ENCODE data around the gene RHOU. TPM values are rescaled to one million over a fixed set of nuclear protein-coding genes. Genes with fewer than 3 reads are reported as not detected.

RHOU gene
- total RNA-seq, 4 donors from 2014 or later, result 17.2 to 50.1 (median 33.9) TPM

- TF ChIP-seq, protein P1, sequence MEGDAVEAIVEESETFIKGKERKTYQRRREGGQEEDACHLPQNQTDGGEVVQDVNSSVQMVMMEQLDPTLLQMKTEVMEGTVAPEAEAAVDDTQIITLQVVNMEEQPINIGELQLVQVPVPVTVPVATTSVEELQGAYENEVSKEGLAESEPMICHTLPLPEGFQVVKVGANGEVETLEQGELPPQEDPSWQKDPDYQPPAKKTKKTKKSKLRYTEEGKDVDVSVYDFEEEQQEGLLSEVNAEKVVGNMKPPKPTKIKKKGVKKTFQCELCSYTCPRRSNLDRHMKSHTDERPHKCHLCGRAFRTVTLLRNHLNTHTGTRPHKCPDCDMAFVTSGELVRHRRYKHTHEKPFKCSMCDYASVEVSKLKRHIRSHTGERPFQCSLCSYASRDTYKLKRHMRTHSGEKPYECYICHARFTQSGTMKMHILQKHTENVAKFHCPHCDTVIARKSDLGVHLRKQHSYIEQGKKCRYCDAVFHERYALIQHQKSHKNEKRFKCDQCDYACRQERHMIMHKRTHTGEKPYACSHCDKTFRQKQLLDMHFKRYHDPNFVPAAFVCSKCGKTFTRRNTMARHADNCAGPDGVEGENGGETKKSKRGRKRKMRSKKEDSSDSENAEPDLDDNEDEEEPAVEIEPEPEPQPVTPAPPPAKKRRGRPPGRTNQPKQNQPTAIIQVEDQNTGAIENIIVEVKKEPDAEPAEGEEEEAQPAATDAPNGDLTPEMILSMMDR (IDR thresholded peaks at IDR 0.05), result no peak
- ATAC-seq (ENCODE audit: low FRiP score) (peak; percentile 62), DNase-seq (ENCODE audit: low spot score) (no peak)
These were observed 47.6 kb downstream of the RHOU start for GRCh38 chr1:228782662-228783417.

GRCh38 chr1:228783418-228784040, 48.2 kb downstream of the RHOU start:
- DNase-seq (ENCODE audit: low spot score), result no peak
- TF ChIP-seq, protein P1 (IDR thresholded peaks at IDR 0.05), result no peak
- no peak for ATAC-seq (ENCODE audit: low FRiP score)

DNA sequence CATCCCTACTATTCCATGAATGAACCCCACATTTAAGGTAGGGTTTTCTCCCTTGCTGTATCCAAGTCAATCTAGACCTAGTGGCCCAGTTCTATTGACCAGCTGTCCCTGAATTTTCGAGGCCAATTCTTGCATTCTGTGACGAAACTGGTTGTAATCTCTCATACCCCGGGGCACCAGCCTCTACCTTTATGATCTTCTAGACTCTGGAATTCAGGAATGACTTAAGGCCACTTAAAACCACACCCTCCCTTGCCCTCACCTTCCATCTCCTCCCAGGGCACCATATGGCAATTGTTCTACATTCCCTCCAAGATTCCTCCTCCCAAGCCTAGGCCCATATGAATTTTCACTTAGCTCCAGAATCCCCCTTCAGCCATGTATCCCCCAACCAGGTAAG, 48.9 kb downstream of the RHOU start:
- ATAC-seq (ENCODE audit: low FRiP score) (no peak), DNase-seq (ENCODE audit: low spot score) (no peak)
- TF ChIP-seq, protein P1 (IDR thresholded peaks at IDR 0.05), result no peak

GRCh38 chr1:228785366-228786330, 50.4 kb downstream of the RHOU start:
- DNase-seq (ENCODE audit: low spot score), result no peak
- ATAC-seq (ENCODE audit: low FRiP score), result no peak
- TF ChIP-seq, protein P1 (IDR thresholded peaks at IDR 0.05), result no peak

DNA sequence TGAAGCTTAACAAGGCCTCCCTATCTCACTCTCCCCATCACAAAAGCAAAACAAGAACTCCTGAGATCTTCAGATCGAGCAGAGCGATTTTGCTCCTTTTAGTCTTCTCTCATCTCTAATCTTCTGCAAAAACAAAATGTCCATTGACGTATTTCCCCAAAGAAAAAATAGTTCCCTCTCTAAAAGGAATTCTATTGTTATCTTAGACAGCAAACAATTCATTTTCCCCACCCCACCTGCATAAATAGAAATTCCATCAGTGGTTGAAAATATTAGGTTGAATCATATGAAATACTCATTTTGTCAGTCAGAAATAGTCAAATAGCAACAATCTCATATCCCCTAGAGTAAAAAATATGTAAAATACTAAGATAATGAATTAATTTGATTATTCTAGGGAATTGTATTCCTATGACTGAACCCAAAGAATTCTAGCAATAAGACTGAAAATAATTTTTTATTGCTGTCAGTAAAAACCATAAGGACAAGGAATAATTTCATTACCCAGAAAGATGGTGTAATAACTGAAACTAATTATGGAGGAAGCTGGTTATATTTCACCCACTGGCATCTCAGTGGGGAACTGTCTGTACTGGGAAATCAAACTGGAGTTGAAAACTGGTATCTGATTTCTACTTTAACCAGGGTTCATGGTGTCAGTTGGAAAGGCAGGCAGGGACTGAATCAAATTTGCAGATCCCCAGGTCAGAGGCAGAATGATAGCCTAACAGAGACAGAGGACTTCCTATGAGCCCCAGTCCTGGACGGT, 51.3 kb downstream of the RHOU start:
- DNase-seq (ENCODE audit: low spot score) (no peak), ATAC-seq (ENCODE audit: low FRiP score) (no peak)
- TF ChIP-seq, protein P1 (IDR thresholded peaks at IDR 0.05), result no peak

DNA sequence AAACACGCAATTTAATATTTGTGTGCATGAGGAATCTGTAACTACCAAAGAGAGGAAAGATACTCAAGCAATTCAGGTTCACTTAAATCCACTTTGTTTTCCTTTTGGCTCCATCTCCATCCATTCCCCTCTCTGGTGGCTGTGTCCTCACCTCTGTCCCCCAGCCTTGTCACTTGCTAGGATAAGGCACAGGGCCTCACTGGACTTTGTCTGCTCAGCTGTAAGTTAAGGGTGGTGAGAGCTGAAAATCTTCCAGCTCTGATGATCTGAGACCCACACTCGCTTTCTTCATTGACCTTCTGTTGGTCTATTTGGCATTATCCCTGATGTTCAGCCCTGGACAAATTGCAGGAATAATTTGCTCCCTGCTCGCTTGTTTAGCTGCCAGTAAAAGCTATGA, 56.5 kb downstream of the RHOU start:
- ATAC-seq (ENCODE audit: low FRiP score), result no peak
- no peak for DNase-seq (ENCODE audit: low spot score)
- TF ChIP-seq, protein P1 (IDR thresholded peaks at IDR 0.05), result no peak

Data from omental fat pad (tissue), 4 donors.